ENCODE results near the gene RHOT2. TPM values are rescaled to one million over a fixed set of nuclear protein-coding genes. Genes with fewer than 3 reads are reported as not detected.

RHOT2 gene
- total and polyA plus RNA-seq, 2 experiments from 2014 or later, result 129 to 163 TPM

DNA sequence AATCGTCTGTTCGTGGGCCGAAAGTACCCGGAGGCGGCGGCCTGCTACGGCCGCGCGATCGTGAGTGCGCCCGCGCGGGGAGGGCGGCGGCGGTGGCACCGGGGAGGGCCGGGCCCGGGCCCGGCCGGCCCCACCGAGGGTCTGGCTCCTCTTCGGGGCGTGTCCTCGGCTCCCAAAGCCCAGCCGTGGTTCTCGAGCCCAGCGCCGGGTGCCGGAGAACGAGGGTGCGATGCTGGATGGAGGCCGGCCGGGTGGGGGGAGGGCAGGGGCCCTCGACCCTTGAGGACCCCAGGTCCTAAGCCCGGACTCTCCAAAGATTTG is 12.7 kb downstream of the RHOT2 start (continued):
- TF ChIP-seq, protein P1, sequence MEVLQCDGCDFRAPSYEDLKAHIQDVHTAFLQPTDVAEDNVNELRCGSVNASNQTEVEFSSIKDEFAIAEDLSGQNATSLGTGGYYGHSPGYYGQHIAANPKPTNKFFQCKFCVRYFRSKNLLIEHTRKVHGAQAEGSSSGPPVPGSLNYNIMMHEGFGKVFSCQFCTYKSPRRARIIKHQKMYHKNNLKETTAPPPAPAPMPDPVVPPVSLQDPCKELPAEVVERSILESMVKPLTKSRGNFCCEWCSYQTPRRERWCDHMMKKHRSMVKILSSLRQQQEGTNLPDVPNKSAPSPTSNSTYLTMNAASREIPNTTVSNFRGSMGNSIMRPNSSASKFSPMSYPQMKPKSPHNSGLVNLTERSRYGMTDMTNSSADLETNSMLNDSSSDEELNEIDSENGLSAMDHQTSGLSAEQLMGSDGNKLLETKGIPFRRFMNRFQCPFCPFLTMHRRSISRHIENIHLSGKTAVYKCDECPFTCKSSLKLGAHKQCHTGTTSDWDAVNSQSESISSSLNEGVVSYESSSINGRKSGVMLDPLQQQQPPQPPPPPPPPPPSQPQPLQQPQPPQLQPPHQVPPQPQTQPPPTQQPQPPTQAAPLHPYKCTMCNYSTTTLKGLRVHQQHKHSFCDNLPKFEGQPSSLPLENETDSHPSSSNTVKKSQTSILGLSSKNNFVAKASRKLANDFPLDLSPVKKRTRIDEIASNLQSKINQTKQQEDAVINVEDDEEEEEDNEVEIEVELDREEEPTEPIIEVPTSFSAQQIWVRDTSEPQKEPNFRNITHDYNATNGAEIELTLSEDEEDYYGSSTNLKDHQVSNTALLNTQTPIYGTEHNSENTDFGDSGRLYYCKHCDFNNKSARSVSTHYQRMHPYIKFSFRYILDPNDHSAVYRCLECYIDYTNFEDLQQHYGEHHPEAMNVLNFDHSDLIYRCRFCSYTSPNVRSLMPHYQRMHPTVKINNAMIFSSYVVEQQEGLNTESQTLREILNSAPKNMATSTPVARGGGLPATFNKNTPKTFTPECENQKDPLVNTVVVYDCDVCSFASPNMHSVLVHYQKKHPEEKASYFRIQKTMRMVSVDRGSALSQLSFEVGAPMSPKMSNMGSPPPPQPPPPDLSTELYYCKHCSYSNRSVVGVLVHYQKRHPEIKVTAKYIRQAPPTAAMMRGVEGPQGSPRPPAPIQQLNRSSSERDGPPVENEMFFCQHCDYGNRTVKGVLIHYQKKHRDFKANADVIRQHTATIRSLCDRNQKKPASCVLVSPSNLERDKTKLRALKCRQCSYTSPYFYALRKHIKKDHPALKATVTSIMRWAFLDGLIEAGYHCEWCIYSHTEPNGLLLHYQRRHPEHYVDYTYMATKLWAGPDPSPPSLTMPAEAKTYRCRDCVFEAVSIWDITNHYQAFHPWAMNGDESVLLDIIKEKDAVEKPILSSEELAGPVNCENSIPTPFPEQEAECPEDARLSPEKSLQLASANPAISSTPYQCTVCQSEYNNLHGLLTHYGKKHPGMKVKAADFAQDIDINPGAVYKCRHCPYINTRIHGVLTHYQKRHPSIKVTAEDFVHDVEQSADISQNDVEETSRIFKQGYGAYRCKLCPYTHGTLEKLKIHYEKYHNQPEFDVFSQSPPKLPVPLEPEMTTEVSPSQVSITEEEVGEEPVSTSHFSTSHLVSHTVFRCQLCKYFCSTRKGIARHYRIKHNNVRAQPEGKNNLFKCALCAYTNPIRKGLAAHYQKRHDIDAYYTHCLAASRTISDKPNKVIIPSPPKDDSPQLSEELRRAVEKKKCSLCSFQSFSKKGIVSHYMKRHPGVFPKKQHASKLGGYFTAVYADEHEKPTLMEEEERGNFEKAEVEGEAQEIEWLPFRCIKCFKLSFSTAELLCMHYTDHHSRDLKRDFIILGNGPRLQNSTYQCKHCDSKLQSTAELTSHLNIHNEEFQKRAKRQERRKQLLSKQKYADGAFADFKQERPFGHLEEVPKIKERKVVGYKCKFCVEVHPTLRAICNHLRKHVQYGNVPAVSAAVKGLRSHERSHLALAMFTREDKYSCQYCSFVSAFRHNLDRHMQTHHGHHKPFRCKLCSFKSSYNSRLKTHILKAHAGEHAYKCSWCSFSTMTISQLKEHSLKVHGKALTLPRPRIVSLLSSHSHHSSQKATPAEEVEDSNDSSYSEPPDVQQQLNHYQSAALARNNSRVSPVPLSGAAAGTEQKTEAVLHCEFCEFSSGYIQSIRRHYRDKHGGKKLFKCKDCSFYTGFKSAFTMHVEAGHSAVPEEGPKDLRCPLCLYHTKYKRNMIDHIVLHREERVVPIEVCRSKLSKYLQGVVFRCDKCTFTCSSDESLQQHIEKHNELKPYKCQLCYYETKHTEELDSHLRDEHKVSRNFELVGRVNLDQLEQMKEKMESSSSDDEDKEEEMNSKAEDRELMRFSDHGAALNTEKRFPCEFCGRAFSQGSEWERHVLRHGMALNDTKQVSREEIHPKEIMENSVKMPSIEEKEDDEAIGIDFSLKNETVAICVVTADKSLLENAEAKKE (CRISPR knock-in tag; IDR thresholded peaks at IDR 0.05), result no peak
- no peak for TF ChIP-seq ZNF114 (CRISPR knock-in tag; IDR thresholded peaks at IDR 0.05)

DNA sequence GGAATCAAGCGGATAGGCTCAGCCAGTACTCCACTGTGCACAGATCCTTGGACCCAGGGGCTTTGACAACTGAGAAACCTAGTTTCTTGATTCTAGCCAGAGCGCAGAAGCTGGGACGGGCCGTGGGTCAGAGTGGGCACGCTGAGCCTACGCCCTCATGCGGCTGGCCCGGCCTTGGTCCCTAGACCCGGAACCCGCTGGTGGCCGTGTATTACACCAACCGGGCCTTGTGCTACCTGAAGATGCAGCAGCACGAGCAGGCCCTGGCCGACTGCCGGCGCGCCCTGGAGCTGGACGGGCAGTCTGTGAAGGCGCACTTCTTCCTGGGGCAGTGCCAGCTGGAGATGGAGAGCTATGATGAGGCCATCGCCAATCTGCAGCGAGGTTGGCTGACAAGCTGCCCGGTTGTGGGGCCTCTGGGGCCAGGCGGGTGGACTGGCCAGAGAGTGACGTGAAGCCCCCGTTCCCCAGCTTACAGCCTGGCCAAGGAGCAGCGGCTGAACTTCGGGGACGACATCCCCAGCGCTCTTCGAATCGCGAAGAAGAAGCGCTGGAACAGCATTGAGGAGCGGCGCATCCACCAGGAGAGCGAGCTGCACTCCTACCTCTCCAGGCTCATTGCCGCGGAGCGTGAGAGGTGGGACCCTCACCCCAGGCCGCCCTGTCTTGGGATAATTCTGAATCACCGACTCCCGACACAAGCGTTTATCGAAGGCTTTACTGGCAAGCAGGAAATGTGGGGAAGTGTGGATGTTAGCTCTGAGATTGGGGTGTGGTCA is 13.2 kb downstream of the RHOT2 start:
- Histone ChIP-seq H3K36me3 (ENCODE audit: insufficient read depth) (no peaks in the 10 kb centered on the region; the same call in 1 of the 2 replicates), H3K9me2 (ENCODE audit: insufficient read depth) (no peaks in the 10 kb centered on the region), H3K4me1 (ENCODE audit: insufficient read depth) (peaks cover 16% of the 10 kb centered on the region; the same call in 1 of the 2 replicates), H3F3A (replicated peaks; ENCODE audit: low read depth) (peaks cover 26% of the 10 kb centered on the region), H2AFZ (no peak overlapping the region), H3K4me2 (peak overlapping the region; percentile 86), H4K20me1 (replicated peaks; ENCODE audit: insufficient read depth) (peaks cover 14% of the 10 kb centered on the region; the same call in 1 of the 2 replicates), H3K79me2 (replicated peaks; ENCODE audit: insufficient read depth) (peaks cover 9% of the 10 kb centered on the region; the same call in 1 of the 2 replicates), H3K4me3 (peak overlapping the region; percentile 71), H3K27me3 (ENCODE audit: insufficient read depth) (no peaks in the 10 kb centered on the region), H3K27ac (ENCODE audit: low read depth) (no peak overlapping the region)
- TF ChIP-seq POLR2AphosphoS5 (IDR thresholded peaks at IDR 0.05; ENCODE audit: low read depth), result peak; percentile 29; the same call in 1 of the 2 replicates
- TF ChIP-seq, protein P2, sequence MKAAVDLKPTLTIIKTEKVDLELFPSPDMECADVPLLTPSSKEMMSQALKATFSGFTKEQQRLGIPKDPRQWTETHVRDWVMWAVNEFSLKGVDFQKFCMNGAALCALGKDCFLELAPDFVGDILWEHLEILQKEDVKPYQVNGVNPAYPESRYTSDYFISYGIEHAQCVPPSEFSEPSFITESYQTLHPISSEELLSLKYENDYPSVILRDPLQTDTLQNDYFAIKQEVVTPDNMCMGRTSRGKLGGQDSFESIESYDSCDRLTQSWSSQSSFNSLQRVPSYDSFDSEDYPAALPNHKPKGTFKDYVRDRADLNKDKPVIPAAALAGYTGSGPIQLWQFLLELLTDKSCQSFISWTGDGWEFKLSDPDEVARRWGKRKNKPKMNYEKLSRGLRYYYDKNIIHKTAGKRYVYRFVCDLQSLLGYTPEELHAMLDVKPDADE (IDR thresholded peaks at IDR 0.05), result no peak
- TF ChIP-seq, protein P3, sequence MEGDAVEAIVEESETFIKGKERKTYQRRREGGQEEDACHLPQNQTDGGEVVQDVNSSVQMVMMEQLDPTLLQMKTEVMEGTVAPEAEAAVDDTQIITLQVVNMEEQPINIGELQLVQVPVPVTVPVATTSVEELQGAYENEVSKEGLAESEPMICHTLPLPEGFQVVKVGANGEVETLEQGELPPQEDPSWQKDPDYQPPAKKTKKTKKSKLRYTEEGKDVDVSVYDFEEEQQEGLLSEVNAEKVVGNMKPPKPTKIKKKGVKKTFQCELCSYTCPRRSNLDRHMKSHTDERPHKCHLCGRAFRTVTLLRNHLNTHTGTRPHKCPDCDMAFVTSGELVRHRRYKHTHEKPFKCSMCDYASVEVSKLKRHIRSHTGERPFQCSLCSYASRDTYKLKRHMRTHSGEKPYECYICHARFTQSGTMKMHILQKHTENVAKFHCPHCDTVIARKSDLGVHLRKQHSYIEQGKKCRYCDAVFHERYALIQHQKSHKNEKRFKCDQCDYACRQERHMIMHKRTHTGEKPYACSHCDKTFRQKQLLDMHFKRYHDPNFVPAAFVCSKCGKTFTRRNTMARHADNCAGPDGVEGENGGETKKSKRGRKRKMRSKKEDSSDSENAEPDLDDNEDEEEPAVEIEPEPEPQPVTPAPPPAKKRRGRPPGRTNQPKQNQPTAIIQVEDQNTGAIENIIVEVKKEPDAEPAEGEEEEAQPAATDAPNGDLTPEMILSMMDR (conservative IDR thresholded peaks at IDR 0.05; ENCODE audit: low read depth in 2 of 2), result peak in 1 of 2 experiments; percentile 30; a peak in 3 of 4 replicates
- Mint-ChIP-seq H3K27me3 (ENCODE audit: insufficient read depth, low read depth, poor library complexity) (peaks cover 23% of the 10 kb centered on the region), H3K4me3 (peak overlapping the region; percentile 84), H3K9me3 (no peaks in the 10 kb centered on the region; the same call in 1 of the 3 replicates), H3K36me3 (ENCODE audit: low read depth) (peaks cover 28% of the 10 kb centered on the region), H3K27ac (no peak overlapping the region; the same call in 1 of the 2 replicates), H3K4me1 (peaks cover 26% of the 10 kb centered on the region)
- ATAC-seq (no peak), DNase-seq (ENCODE audit: low spot score) (peak; percentile 66)
